ENCODE results near the gene SCG5. TPM values are rescaled to one million over a fixed set of nuclear protein-coding genes. Genes with fewer than 3 reads are reported as not detected.

The SCG5 gene
- total and polyA plus RNA-seq, 4 donors = 0.77 to 4.9 (median 0.96) TPM

DNA sequence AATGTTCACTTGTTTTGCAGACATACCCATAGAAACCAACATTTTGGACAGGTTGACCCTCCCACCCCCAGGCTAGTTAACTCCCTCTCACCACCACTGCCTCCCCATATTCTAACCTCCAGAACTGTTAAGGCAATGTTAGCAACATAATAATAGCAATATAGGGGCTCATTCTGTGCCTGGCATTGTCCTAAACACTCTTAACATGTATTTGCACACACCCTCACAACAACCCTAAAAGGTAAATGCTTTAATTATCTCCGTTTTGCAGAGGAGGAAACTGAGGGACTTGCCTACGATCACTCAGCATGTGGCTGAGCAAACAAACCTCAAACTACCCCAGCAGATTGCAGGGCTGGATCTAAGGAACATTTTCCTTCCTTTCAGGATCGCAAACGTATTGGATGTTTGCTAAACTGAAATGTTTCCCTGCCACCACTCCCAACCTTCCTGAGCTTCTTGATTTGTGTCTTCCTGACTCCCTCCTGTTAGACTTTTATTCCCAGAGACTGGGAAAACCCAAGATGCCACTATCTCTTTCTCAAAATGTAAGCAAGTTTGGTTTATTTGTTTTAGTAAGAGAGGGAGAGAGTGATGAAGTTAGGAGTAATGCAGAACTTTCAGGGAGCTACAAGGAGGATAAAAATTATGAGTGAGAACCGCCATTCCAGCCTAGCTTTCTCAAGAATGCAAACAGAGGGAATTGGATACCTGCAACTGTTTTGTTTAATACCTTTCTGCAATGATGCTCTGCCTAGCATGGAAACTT, 1.3 kb downstream of the SCG5 start:
- Histone ChIP-seq H3K27me3 (ENCODE audit: control insufficient read depth in 3 of 3, insufficient read depth in 3 of 3, low read length in 2 of 3) (no peaks in the 10 kb centered on the region), H3K9me3 (ENCODE audit: control insufficient read depth in 4 of 4, insufficient read depth in 3 of 4, low read length in 3 of 4) (peaks cover 0 to 1% (median 0%) of the 10 kb centered on the region in 4 donors), H3K9ac (ENCODE audit: insufficient read depth in 1 of 2, low read length in 2 of 2) (no peak overlapping the region), H3K27ac (ENCODE audit: low read depth in 1 of 2, low read length in 1 of 2) (no peak overlapping the region), H3K4me1 (ENCODE audit: control insufficient read depth in 5 of 5, insufficient read depth in 5 of 5, low read length in 5 of 5) (peaks cover 0 to 5% (median 0%) of the 10 kb centered on the region in 5 donors), H3K36me3 (ENCODE audit: control insufficient read depth in 4 of 4, insufficient read depth in 4 of 4, low read length in 4 of 4) (peaks cover 0 to 2% (median 0%) of the 10 kb centered on the region in 4 donors), H3K4me3 (no peak overlapping the region)
- ATAC-seq (ENCODE audit: insufficient read depth, low FRiP score) = no peak
- no peak for DNase-seq
- TF ChIP-seq, protein P1, sequence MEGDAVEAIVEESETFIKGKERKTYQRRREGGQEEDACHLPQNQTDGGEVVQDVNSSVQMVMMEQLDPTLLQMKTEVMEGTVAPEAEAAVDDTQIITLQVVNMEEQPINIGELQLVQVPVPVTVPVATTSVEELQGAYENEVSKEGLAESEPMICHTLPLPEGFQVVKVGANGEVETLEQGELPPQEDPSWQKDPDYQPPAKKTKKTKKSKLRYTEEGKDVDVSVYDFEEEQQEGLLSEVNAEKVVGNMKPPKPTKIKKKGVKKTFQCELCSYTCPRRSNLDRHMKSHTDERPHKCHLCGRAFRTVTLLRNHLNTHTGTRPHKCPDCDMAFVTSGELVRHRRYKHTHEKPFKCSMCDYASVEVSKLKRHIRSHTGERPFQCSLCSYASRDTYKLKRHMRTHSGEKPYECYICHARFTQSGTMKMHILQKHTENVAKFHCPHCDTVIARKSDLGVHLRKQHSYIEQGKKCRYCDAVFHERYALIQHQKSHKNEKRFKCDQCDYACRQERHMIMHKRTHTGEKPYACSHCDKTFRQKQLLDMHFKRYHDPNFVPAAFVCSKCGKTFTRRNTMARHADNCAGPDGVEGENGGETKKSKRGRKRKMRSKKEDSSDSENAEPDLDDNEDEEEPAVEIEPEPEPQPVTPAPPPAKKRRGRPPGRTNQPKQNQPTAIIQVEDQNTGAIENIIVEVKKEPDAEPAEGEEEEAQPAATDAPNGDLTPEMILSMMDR (IDR thresholded peaks at IDR 0.05; ENCODE audit: control extremely low read depth, extremely low read depth) = no peak
- 64 to 74% methylated on average over 5 of the region's 5 CpGs for WGBS, 2 donors

DNA sequence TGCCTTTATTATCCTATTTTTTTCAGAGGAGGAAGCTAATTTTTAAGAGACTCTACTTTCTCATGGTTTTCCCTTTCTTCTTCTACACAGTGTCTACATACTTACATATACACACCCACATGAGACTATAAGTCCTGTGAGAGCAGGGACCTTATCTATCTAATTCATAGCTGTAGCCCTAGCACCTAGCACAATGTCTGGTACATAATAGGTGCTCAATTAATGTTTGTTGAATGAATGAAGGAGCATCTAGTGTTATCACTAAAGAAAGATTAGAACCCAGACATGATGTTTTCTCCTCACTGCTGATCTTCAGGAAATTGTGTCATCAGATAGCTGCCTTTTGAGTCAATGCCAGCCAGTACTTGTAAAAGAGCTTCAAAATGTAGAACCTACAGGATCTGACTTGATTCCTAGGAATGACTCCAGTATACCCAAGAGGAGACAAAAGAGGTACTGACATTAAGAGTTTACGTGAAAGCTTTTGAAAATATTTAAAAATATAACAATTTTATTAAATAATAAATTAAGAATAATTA, 2.5 kb downstream of the SCG5 start:
- Histone ChIP-seq H3K27me3 (ENCODE audit: control insufficient read depth in 3 of 3, insufficient read depth in 3 of 3, low read length in 2 of 3) (no peaks in the 10 kb centered on the region), H3K4me3 (no peak overlapping the region), H3K9me3 (ENCODE audit: control insufficient read depth in 4 of 4, insufficient read depth in 3 of 4, low read length in 3 of 4) (peaks cover 0 to 1% (median 0%) of the 10 kb centered on the region in 4 donors), H3K4me1 (ENCODE audit: control insufficient read depth in 5 of 5, insufficient read depth in 5 of 5, low read length in 5 of 5) (peaks cover 0 to 5% (median 0%) of the 10 kb centered on the region in 5 donors), H3K36me3 (ENCODE audit: control insufficient read depth in 4 of 4, insufficient read depth in 4 of 4, low read length in 4 of 4) (peaks cover 0 to 2% (median 0%) of the 10 kb centered on the region in 4 donors), H3K9ac (ENCODE audit: insufficient read depth in 1 of 2, low read length in 2 of 2) (no peak overlapping the region), H3K27ac (ENCODE audit: low read depth in 1 of 2, low read length in 1 of 2) (no peak overlapping the region)
- DNase-seq (no peak), ATAC-seq (ENCODE audit: insufficient read depth, low FRiP score) (no peak)
- TF ChIP-seq, protein P1 (IDR thresholded peaks at IDR 0.05; ENCODE audit: control extremely low read depth, extremely low read depth) = no peak
- WGBS, 2 donors = 94 to 97% methylated on average over 1 of the region's 1 CpG

DNA sequence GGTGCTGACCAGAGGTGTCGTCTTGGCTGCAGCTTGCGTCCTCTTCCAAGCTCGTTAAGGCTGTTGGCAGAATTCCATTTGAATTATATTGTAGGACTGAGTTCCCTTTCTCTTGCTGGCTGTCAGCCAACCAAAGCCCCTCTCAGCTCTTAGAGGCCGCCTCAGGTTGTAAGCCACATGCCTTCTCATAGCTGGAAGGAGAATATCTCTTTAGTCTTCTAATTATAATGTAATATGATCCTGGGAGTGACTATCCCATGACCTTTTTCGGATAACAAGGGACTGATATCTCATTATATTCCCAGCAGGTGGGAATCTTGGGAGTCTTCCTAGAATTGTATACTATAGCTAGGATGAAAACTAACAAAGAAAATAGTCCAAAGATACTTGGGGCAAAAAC, 4.8 kb downstream of the SCG5 start:
- H3K27ac ChIP-seq (ENCODE audit: low read depth in 1 of 2, low read length in 1 of 2) = no peak overlapping the region
- H3K9me3 ChIP-seq (ENCODE audit: control insufficient read depth in 4 of 4, insufficient read depth in 3 of 4, low read length in 3 of 4) = peaks cover 0 to 1% (median 0%) of the 10 kb centered on the region in 4 donors
- 59 to 73% methylated on average over 5 of the region's 5 CpGs for WGBS, 2 donors
- TF ChIP-seq, protein P1 (IDR thresholded peaks at IDR 0.05; ENCODE audit: control extremely low read depth, extremely low read depth) = no peak
- no peak overlapping the region for H3K4me3 ChIP-seq
- no peaks in the 10 kb centered on the region for H3K27me3 ChIP-seq (ENCODE audit: control insufficient read depth in 3 of 3, insufficient read depth in 3 of 3, low read length in 2 of 3)
- H3K4me1 ChIP-seq (ENCODE audit: control insufficient read depth in 5 of 5, insufficient read depth in 5 of 5, low read length in 5 of 5) = peaks cover 0 to 5% (median 0%) of the 10 kb centered on the region in 5 donors
- H3K9ac ChIP-seq (ENCODE audit: insufficient read depth in 1 of 2, low read length in 2 of 2) = no peak overlapping the region
- DNase-seq (peak in 1 of 3 donors; percentile 13), ATAC-seq (ENCODE audit: insufficient read depth, low FRiP score) (no peak)
- H3K36me3 ChIP-seq (ENCODE audit: control insufficient read depth in 4 of 4, insufficient read depth in 4 of 4, low read length in 4 of 4) = peaks cover 0 to 2% (median 0%) of the 10 kb centered on the region in 4 donors
